ENCODE measurements around the gene PSMD9. TPM values are rescaled to one million over a fixed set of nuclear protein-coding genes. Genes with fewer than 3 reads are reported as not detected.

Gene PSMD9
- total RNA-seq, 1 experiment from 2014 or later: 39.9 TPM

- no peak overlapping the region for H3K4ac ChIP-seq (ENCODE audit: low read depth, low read length)
- no peak overlapping the region for H3K56ac ChIP-seq (ENCODE audit: insufficient read length, low read depth, low read length)
- H3K27ac Mint-ChIP-seq: peak overlapping the region in 1 of 3 experiments; percentile 44; a peak in 1 of 7 replicates
- H3K36me3 Mint-ChIP-seq (ENCODE audit: insufficient read depth in 1 of 3, low read depth in 3 of 3): peaks cover 19 to 72% (median 51%) of the 10 kb centered on the region in 3 experiments; a peak in 6 of 7 replicates
- H2AK5ac ChIP-seq (ENCODE audit: insufficient read length, low read length): no peak overlapping the region
- H3K9me3 Mint-ChIP-seq: no peaks in the 10 kb centered on the region
- H4K8ac ChIP-seq (replicated peaks; ENCODE audit: insufficient read length, low read depth, low read length): no peak overlapping the region
- no peak overlapping the region for H2BK120ac ChIP-seq (ENCODE audit: low read depth, low read length, poor library complexity, severe bottlenecking)
- H3K79me1 ChIP-seq (ENCODE audit: insufficient read depth, low read depth, low read length, poor library complexity, severe bottlenecking): no peaks in the 10 kb centered on the region
- H3K79me2 ChIP-seq (ENCODE audit: insufficient read depth, low read length): no peaks in the 10 kb centered on the region
- H3K27me3 Mint-ChIP-seq (ENCODE audit: low read depth): no peaks in the 10 kb centered on the region
- no peak overlapping the region for H3K14ac ChIP-seq (ENCODE audit: insufficient read depth, low read length)
- no peak overlapping the region for H3K4me2 ChIP-seq (ENCODE audit: insufficient read depth, insufficient read length, low read length)
- no peaks in the 10 kb centered on the region for H3K23me2 ChIP-seq (ENCODE audit: insufficient read length, low read depth, low read length, poor library complexity, severe bottlenecking)
- no peak overlapping the region for H2AFZ ChIP-seq (ENCODE audit: low read length)
- H3K9me3 ChIP-seq (ENCODE audit: control insufficient read depth, low read depth, low read length): no peaks in the 10 kb centered on the region
- H2BK12ac ChIP-seq (ENCODE audit: insufficient read length, low read depth, low read length): no peak overlapping the region
- no peak overlapping the region for H4K91ac ChIP-seq (ENCODE audit: insufficient read length, low read depth, low read length)
- no peak for DNase-seq
- no peak overlapping the region for H3K23ac ChIP-seq (ENCODE audit: insufficient read length, low read depth, low read length)
- H3K4me1 Mint-ChIP-seq: peaks cover 0 to under 1% of the 10 kb centered on the region in 2 experiments; a peak in 2 of 4 replicates
- H4K20me1 ChIP-seq (ENCODE audit: control insufficient read depth, insufficient read depth, insufficient read length): no peaks in the 10 kb centered on the region
- no peaks in the 10 kb centered on the region for H3K4me1 ChIP-seq (ENCODE audit: insufficient read depth, low read length)
- no CpG with 5 or more reads among the region's 14 CpGs for whole genome bisulfite sequencing (ENCODE audit: extremely low coverage, insufficient read length, low lambda C conversion rate)
- H3K18ac ChIP-seq (ENCODE audit: insufficient read length, low read depth, low read length): no peak overlapping the region
- H3K27ac ChIP-seq (ENCODE audit: insufficient read length, low read depth, low read length): no peak overlapping the region
- H2BK20ac ChIP-seq (ENCODE audit: low read depth, low read length, poor library complexity, severe bottlenecking): no peak overlapping the region
- no peak overlapping the region for H3K4me3 Mint-ChIP-seq
- H2BK15ac ChIP-seq (ENCODE audit: low read depth, low read length): no peak overlapping the region
- no peak for TF ChIP-seq CTCF (conservative IDR thresholded peaks at IDR 0.05)
- no peak overlapping the region for H2BK5ac ChIP-seq (ENCODE audit: insufficient read length, low read length)
- H4K5ac ChIP-seq (ENCODE audit: insufficient read length, low read depth, low read length): no peak overlapping the region
- H3T11ph ChIP-seq (ENCODE audit: low read length): no peak overlapping the region
- no peak overlapping the region for H3K9ac ChIP-seq (ENCODE audit: extremely low read depth, insufficient read length, low read length)
- H3K27me3 ChIP-seq (ENCODE audit: insufficient read depth, low read length): no peaks in the 10 kb centered on the region
Observed at GRCh38 chr12:121899590-121899989, 11.0 kb downstream of the PSMD9 start.

Measured in H9 (cell line).